Measurements from ENCODE around the gene SKAP1.

GRCh38 chr17:48299760-48300159 lies 130.3 kb downstream of the SKAP1 start:
- TF ChIP-seq CTCF (IDR thresholded peaks at IDR 0.05) (no peak), POLR2A (IDR thresholded peaks at IDR 0.05) (no peak), POLR2AphosphoS5 (IDR thresholded peaks at IDR 0.05) (no peak), EP300 (IDR thresholded peaks at IDR 0.05) (no peak)

All from stomach (tissue), 4 donors.